Stimulated activated effector memory CD8-positive, alpha-beta T cell treated with anti-CD3 and anti-CD28 coated beads, Interleukin-12 subunit alpha, Interleukin-12 subunit beta, amount 100 ng/mL, for 72 hours (primary cell): Measurements from ENCODE around the gene METAP2.
"Not testable (repeated sequence)": the region's sequence is repeated elsewhere in the genome, so short reads cannot be mapped to it uniquely, and the experiment has no call there.

Source experiments
- ATAC-seq: fragments of 150-1000 bp; cut with Tn5 transposase; 2 replicates; pipeline ENCODE4 v1.10.0; 2021
- DNase-seq, 2 donors: peaks; one replicate each; pipeline ENCODE4 v3.0.0; 2021 to 2022; ENCODE audit warnings: low spot score in 2 of 2
- H3K27ac Mint-ChIP-seq: one replicate; pipeline ENCODE4 v1.8.0; 2022; ENCODE audit warnings: mild to moderate bottlenecking, mixed read lengths
- H3K36me3 Mint-ChIP-seq: one replicate; pipeline ENCODE4 v1.8.0; 2022; ENCODE audit warnings: mild to moderate bottlenecking, mixed read lengths
- H3K4me1 Mint-ChIP-seq: one replicate; pipeline ENCODE4 v1.8.0; 2022; ENCODE audit warnings: mixed read lengths
- H3K4me3 Mint-ChIP-seq: one replicate; pipeline ENCODE4 v1.8.0; 2022; ENCODE audit warnings: mild to moderate bottlenecking, mixed read lengths
- H3K9me3 Mint-ChIP-seq: one replicate; pipeline ENCODE4 v1.8.0; 2022; ENCODE audit warnings: mixed read lengths

The METAP2 gene

DNA sequence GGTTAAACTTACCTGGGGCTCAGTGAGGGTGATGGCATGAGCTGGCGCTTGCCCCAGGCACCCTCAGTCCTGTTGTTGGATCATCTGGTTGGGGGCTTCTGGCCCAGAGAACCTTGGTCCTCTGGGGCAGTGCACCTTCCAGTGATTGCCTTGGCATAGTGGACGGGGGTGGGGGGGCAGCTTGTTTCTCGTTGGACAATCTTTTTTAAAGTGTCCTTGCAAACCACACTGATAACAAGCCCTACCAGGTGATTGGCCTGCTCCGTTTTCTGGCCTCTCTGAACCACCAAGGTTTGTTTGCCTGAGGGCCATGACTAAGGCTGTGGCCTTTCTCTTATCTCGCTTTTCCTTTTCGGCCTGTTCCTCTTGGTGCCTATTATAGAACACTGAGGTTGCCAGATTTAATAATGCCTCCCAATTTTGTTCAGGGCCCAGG, 19.2 kb upstream of the METAP2 start:
- ATAC-seq, H3K4me1 Mint-ChIP-seq, DNase-seq, H3K9me3 Mint-ChIP-seq, H3K27ac Mint-ChIP-seq, H3K36me3 Mint-ChIP-seq, H3K4me3 Mint-ChIP-seq: not testable (repeated sequence)

DNA sequence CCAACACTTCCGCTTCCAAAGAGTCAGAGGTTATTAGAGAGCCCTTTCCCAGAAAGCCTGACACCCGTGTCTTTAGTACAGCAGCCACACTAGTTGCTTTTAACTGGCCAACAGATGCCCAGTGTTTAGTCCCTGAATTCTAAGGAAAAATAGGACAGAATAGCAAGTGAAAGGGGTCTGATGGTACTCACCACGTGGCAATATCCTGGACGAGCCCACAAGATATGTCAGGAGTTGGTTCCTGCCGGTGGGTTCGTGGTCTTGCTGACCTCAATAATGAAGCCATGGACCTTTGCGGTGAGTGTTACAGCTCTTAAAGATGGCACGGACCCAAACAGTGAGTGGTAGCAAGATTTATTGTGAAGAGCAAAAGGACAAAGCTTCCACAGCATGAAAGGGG, 16.3 kb upstream of the METAP2 start:
- not testable (repeated sequence) for H3K4me3 Mint-ChIP-seq, ATAC-seq, H3K36me3 Mint-ChIP-seq, H3K27ac Mint-ChIP-seq, DNase-seq, H3K9me3 Mint-ChIP-seq, H3K4me1 Mint-ChIP-seq

DNA sequence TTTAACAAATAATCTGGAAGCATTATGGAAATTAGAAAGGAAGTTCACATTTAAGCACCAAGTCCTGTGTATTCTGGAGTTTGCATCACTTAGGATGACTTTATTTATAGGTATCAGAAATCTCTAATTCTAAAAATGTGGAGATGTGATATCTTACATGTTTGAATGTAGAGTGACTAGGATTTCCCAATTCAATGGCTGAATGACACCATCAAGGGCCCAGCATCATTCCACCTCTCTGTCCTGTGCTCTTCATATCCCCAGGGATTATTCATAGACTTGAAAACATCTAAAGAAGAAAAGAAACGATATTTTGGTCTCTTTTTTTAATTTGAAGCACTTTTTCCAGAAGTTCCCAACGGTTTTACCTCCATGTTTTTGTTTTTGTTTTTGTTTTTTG, 15.2 kb upstream of the METAP2 start:
- Mint-ChIP-seq H3K9me3 (peaks cover 5% of the 10 kb centered on the region), H3K36me3 (no peaks in the 10 kb centered on the region), H3K27ac (no peak overlapping the region), H3K4me1 (no peaks in the 10 kb centered on the region), H3K4me3 (no peak overlapping the region)
- DNase-seq (no peak), ATAC-seq (no peak)

DNA sequence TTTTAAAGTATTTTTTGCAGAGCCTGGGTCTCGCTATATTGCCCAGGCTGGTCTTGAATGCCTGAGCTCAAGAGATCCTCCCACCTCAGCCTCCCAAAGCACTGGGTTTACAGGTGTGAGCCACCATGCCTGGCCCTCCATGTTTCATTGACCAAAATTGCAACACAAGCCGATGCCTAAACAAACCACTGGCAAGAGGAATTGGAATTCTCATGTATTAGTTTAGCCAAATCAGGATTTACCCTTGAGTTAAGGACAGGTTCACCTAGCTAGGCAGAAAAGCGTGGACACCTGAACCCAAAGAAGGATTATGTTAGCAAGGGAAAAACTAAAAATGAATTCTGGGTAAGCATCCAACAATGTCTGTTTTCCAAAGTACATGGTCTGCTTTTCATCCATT, 14.6 kb upstream of the METAP2 start:
- no peaks in the 10 kb centered on the region for H3K36me3 Mint-ChIP-seq
- ATAC-seq, result no peak
- H3K27ac Mint-ChIP-seq, result no peak overlapping the region

DNA sequence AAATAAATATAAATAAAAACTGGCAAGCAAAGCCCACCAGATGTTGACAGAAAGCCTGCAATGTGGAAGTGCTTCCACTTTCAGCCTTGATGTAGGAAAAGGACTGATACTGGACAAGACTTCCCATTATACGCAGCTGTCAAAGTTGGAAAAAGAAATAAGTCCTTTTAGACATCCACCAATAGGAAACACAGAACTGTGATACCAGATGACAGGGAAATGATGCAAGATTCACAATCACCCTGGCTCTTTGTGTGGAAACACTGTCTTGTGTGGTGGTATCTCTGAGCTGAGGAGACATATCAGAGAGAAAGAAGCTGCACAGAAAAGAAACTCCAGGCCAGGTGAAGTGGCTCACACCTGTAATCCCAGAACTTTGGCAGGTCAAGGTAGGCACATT, 13.8 kb upstream of the METAP2 start:
- no peak for DNase-seq
- no peak for ATAC-seq
- H3K9me3 Mint-ChIP-seq, result peaks cover 5% of the 10 kb centered on the region
- no peak overlapping the region for H3K27ac Mint-ChIP-seq
- H3K4me1 Mint-ChIP-seq, result no peaks in the 10 kb centered on the region
- no peaks in the 10 kb centered on the region for H3K36me3 Mint-ChIP-seq
- no peak overlapping the region for H3K4me3 Mint-ChIP-seq

More for the DNA sequence above, 14.6 kb upstream of the METAP2 start:
- Mint-ChIP-seq H3K4me1 (no peaks in the 10 kb centered on the region), H3K4me3 (no peak overlapping the region), H3K9me3 (peaks cover 5% of the 10 kb centered on the region)
- DNase-seq, result no peak

DNA sequence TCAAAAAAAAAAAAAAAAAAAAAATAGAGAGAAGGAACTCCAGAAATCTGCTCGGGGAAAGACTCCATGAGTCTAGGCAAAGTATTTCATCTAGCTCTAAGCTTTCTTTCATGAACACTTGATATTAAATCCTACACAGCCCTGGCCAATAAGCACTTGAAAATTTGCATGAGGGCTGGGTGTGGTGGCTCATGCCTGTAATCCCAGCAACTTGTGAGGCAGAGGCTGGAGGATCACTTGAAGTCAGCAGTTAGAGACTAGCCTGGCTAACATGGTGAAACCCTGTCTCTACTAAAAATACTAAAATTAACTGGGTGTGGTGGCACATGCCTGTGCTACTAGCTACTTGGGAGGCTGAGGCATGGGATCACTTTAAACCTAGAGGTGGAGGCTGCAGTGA, 13.1 kb upstream of the METAP2 start:
- no peak for DNase-seq
- Mint-ChIP-seq H3K4me3 (no peak overlapping the region), H3K9me3 (peaks cover 5% of the 10 kb centered on the region), H3K36me3 (no peaks in the 10 kb centered on the region), H3K27ac (no peak overlapping the region), H3K4me1 (no peaks in the 10 kb centered on the region)
- no peak for ATAC-seq

DNA sequence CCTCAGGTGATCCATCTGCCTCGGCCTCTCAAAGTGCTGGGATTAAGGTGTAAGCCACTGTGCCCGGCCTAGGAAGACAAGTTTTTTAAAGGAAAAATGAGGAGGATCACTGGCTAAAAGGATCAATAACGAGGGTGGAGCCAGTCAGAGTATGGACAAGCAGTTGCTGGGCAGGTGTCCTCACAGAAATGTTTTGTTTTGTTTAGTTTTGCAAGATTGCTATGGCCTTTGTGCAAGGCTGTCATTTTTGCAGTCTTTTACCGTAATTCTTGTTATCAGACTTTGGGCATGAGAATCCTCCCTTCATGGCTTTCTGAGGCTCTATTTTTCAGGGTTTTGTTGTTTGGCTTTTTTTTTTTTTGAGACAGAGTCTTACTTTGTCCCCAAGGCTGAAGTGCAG, 11.9 kb upstream of the METAP2 start:
- H3K27ac Mint-ChIP-seq, result no peak overlapping the region
- peaks cover 3% of the 10 kb centered on the region for H3K9me3 Mint-ChIP-seq
- no peak overlapping the region for H3K4me3 Mint-ChIP-seq
- no peak for ATAC-seq
- H3K4me1 Mint-ChIP-seq, result no peaks in the 10 kb centered on the region
- no peak for DNase-seq
- H3K36me3 Mint-ChIP-seq, result no peaks in the 10 kb centered on the region

DNA sequence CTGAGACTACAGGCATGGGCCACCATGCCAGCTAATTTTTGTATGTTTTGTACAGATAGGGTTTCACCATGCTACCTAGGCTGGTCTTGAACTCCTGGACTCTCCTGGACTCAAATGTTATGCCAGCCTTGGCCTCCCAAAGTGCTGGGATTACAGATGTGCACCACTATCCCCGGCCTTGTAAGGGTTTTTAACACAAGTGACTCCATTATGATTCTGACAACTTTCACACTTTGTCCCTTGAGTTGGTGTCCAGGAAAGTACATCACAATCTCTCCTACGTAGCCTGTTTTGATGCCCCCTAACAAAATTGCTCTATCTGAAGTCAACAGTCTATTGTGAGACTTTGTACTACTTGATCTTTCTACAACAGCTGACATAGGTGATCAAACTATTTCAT, 11.4 kb upstream of the METAP2 start:
- H3K36me3 Mint-ChIP-seq, result no peaks in the 10 kb centered on the region
- no peak overlapping the region for H3K27ac Mint-ChIP-seq
- DNase-seq, result no peak
- no peaks in the 10 kb centered on the region for H3K9me3 Mint-ChIP-seq
- no peak for ATAC-seq
- no peak overlapping the region for H3K4me3 Mint-ChIP-seq
- H3K4me1 Mint-ChIP-seq, result no peaks in the 10 kb centered on the region

DNA sequence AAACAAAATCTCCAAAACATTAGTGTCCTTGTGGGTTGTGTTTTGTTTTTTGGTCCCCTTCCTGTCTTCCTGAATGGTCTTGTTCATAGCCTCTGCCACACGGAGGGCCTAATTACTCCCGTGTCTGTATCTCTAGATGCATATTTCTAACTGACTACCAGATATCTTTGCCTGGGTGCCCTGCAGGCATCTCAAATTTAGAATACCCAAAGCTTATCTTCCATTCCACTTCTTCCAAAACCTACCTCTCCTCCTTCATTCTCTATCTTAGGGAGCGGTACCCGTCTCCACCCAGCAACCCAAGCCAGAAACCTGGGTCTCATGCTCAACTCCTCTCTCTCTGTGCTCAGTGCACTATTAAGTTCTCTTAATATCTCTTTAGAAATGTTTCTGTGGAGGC, 10.9 kb upstream of the METAP2 start:
- DNase-seq (no peak), ATAC-seq (no peak)
- Mint-ChIP-seq H3K36me3 (no peaks in the 10 kb centered on the region), H3K27ac (no peak overlapping the region), H3K4me1 (no peaks in the 10 kb centered on the region), H3K4me3 (no peak overlapping the region), H3K9me3 (no peaks in the 10 kb centered on the region)

DNA sequence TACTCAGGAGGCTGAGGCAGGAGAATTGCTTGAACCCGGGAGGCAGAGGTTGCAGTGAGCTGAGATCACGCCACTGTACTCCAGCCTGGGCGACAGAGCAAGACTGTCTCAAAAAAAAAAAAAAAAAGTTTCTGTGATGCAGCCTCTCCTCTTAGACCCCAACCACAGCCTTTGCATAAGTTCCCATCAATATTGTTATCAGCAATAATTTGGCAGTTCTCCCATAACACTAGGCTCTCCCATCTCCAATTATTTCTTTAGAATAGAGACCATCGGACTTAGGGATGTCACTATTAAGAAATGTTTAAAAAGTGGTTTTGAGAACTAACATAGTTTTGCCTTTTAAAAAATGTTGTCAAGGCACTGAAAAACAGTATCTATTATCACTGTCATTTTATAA, 10.2 kb upstream of the METAP2 start:
- H3K27ac Mint-ChIP-seq, H3K4me3 Mint-ChIP-seq, DNase-seq, H3K36me3 Mint-ChIP-seq, H3K4me1 Mint-ChIP-seq, ATAC-seq, H3K9me3 Mint-ChIP-seq: not testable (repeated sequence)

DNA sequence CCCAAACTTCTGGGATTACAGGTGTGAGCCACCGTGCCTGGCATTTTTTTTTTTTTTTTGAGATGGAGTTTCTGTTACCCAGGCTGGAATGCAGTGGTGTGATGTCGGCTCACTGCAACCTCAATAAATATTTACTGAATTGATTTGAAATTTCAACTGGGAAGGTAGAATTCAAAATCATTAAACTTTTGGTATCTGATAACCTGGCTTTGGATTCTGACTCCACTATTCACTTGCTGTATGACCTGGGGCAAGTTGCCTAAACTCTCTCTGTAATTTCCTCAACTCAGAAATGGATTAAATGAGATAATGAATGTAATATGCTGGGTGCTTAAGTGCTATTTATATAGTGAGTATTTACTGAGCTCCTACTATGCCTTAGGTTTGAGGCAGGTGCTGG, 8.7 kb upstream of the METAP2 start:
- Mint-ChIP-seq H3K9me3 (no peaks in the 10 kb centered on the region), H3K4me3 (no peak overlapping the region), H3K27ac (no peak overlapping the region), H3K36me3 (no peaks in the 10 kb centered on the region), H3K4me1 (no peaks in the 10 kb centered on the region)
- ATAC-seq (no peak), DNase-seq (no peak)

DNA sequence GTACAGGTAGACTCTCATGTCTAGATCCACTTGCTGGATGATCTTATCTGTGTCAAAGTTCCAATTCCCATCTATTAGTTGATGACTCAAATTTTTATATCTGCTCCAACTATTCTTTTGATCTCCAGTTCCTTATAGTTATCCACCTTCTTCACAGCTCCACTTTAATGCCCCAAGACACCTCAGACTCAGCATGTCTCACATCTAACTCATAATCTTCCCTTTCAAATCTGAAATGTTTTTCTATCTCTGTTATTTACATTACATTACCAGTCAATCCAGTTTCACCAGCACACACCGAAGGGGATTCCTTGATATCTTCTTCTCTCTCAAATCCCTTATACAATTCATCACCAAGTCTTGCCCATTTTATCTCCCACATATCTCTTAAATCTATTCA, 3.7 kb upstream of the METAP2 start:
- DNase-seq (no peak), ATAC-seq (no peak)
- no peaks in the 10 kb centered on the region for H3K9me3 Mint-ChIP-seq
- no peak overlapping the region for H3K27ac Mint-ChIP-seq
- H3K4me3 Mint-ChIP-seq, result no peak overlapping the region
- H3K4me1 Mint-ChIP-seq, result peaks cover 5% of the 10 kb centered on the region
- H3K36me3 Mint-ChIP-seq, result peaks cover 21% of the 10 kb centered on the region

DNA sequence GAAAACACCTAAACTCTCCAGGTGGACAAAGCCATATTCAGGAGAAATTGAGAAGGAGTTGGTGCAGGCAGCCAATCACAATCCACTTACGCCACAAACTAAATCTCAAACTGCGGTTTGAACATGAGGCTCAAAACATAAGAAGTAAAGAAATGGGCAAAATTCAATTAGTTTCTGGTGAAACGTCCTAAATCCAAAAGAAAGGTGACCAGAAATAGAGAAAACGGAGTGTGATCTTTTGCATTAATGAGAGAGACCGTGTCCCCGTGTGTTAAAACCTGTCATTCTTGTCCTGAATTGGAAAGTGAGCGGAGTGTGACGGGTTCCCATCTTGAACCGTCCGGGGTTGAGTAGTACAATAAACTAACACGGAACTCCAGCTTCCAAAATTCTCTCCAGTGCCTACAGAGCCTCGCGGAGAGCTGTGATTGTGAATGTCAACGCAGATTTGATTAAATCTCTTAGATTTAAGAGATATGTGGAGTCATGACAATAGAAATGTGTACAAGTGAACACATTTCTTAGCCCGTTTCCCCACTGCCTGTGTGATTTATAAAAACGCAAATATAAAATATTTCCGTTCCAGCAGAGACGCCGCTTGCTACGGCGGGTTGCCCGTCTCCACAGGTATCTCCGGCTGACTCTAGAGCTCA, 595 bp upstream of the METAP2 start:
- Mint-ChIP-seq H3K4me3 (peak overlapping the region; percentile 100), H3K27ac (peak overlapping the region; percentile 100), H3K9me3 (no peaks in the 10 kb centered on the region), H3K4me1 (peaks cover 26% of the 10 kb centered on the region), H3K36me3 (peaks cover 51% of the 10 kb centered on the region)
- ATAC-seq (peak; percentile 56), DNase-seq (no peak)

DNA sequence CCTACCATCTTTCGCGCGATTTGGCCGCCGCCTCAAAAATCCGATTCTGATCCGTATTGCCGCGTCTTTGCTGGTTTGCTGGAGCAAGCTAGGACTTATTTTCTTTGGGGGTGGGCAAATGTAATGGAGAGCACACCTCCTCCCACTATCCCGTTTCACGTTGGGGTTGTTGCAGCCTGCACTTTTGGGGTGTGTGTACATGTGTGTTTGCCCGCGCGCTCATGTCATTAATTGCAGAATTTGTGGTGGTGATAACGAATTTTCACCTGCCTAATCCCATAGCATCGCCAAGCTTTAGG, 657 bp downstream of the METAP2 start:
- Mint-ChIP-seq H3K4me1 (peaks cover 37% of the 10 kb centered on the region), H3K4me3 (peak overlapping the region; percentile 100), H3K27ac (peak overlapping the region; percentile 100), H3K9me3 (no peaks in the 10 kb centered on the region), H3K36me3 (peaks cover 63% of the 10 kb centered on the region)
- ATAC-seq (no peak), DNase-seq (no peak)

DNA sequence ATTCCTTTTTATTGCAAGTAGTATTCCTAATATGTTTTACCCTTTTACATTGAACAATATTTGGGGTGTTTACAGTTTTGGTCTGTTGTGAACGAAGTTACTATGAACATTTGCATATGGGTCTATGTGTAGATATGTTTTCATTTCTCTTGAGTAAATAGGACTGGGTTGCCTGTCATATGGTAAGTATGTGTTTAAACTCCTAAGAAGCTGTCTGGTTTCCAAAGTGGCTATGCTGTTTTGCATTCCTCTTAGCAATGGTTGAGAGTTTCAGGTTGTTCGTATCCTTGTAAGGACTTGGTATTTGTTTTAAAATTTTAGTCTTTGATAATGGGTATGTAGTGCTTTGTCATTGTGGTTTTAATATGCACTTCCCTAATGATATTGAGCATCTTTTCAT, 6.3 kb downstream of the METAP2 start:
- Mint-ChIP-seq H3K9me3 (no peaks in the 10 kb centered on the region), H3K4me3 (no peak overlapping the region), H3K27ac (peak overlapping the region; percentile 82), H3K4me1 (peaks cover 51% of the 10 kb centered on the region), H3K36me3 (peaks cover 94% of the 10 kb centered on the region)
- DNase-seq (no peak), ATAC-seq (no peak)

DNA sequence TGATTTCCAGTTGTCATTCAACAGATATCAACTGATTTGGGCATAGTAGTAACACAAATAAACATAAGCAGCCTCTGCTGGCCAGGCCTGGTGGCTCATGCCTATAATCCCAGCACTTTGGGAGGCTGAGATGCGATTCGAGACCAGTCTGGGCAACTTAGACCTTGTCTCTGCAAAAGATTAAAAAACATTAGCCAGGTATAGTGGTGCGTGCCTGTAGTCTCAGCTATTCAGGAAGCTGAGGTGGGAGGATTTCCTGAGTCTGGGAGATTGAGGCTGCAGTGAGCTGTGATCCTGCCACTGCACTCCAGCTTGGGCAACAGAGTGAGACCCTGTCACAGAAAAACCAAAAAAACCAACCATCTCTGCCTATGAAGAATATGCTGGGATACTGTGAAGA, 7.1 kb downstream of the METAP2 start:
- Mint-ChIP-seq H3K27ac (peak overlapping the region; percentile 82), H3K4me1 (peaks cover 44% of the 10 kb centered on the region), H3K4me3 (no peak overlapping the region), H3K36me3 (peaks cover 95% of the 10 kb centered on the region), H3K9me3 (no peaks in the 10 kb centered on the region)
- no peak for ATAC-seq
- no peak for DNase-seq

DNA sequence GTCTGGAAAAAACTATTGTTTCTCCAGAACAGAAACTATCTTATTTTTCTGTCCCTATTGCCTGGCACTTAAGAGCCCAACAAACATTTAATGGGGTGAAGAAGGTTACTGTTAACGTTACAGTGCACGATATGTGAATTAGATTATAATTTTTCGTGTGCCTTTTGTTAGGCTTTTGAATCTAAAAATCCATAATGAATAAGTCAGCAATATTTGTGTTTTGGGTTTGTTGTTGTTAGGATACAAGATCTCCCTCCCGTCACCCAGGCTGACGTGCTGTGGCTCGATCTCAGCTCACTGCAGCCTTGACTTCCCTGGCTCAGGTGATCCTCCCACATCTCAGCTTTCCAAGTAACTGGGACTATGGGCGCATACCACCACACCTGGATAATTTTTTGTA, 7.9 kb downstream of the METAP2 start:
- no peak overlapping the region for H3K4me3 Mint-ChIP-seq
- peaks cover 95% of the 10 kb centered on the region for H3K36me3 Mint-ChIP-seq
- DNase-seq (no peak), ATAC-seq (no peak)
- no peaks in the 10 kb centered on the region for H3K9me3 Mint-ChIP-seq
- H3K27ac Mint-ChIP-seq, result peak overlapping the region; percentile 82
- H3K4me1 Mint-ChIP-seq, result peaks cover 36% of the 10 kb centered on the region
